IPS-NIHi7 (cell line): Measurements from ENCODE around the gene AP1S2.
"Not testable (repeated sequence)": the region's sequence is repeated elsewhere in the genome, so short reads cannot be mapped to it uniquely, and the experiment has no call there.

Source experiments
- DNase-seq: peaks from one replicate; pipeline ENCODE4 v3.0.0; 2012; ENCODE audit warnings: mixed read lengths; ENCODE audit errors: extremely low spot score

Gene AP1S2

GRCh38 chrX:15855568-15856221, 1.1 kb upstream of the AP1S2 start:
- no peak for DNase-seq

DNA sequence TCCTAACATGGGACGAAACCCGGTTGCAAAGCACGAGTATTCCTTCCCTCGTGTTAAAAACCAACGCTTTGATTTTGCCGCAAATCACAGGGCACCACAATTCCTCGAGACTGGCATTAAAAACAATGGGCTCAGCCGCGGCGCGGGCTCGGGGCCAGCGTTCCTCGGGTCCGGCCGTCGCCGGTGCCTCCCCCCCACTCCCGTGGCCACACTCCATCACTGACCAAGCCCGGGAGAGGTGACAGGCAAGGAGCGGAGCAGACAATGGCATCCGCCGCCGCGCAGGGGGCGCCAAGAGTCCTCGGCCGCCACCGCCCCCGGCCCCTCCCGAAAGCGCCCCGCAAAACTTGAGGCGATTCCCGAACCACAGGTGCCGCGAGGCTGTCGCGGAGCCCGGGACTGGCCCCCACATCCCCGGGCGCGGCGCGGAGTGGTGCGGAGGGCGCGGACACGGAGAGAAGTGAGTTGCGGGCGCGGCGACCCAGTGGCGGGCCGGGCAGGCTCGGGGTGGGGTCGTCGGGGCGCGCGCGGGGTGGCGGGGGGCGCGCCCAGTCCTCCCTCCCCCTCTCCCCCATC, 445 bp downstream of the AP1S2 start:
- DNase-seq = peak; percentile 59

DNA sequence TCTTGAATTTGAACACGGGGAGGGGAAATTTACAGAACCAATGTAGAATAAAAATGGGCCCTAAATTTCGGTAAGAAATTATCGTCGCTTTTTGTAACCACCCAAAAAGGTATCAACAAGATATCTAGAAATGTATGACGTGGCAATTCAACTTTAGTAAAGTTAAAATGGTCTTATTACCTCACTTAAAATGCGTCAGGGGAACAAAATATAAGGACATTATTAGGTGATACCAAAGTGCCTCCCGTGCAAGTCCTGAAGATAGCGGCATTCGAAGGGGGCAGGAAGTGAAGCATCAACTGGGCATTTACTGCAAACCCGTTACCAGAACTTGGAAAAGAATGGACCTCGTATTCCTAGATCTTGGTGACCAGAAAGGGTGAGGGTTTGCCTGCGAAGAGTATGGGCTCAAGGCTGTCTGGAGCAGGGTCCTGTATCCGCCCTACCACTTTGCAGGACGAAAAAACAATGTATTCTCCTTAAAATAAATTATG, 980 bp downstream of the AP1S2 start:
- DNase-seq = no peak

GRCh38 chrX:15849555-15849954, 5.1 kb downstream of the AP1S2 start:
- DNase-seq = peak; percentile 46

DNA sequence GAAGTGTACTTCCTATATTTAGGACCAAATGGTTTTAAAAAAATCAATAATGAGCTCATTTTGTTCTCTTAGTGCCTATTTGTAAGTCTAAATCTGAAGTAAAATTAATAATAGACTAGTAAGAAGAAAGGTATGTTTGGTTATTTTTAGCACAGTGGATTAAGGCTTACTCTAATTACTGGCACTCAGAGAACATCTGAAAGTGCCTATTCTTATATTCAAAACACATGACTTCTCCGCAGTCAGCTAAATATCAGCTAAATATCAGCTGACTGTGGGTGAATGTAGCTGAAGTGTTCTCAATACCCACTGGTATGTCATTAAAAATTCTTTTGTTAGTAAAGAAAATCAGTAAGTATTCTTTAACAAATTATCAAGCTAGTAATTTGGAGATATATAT, 6.0 kb downstream of the AP1S2 start:
- DNase-seq = no peak

DNA sequence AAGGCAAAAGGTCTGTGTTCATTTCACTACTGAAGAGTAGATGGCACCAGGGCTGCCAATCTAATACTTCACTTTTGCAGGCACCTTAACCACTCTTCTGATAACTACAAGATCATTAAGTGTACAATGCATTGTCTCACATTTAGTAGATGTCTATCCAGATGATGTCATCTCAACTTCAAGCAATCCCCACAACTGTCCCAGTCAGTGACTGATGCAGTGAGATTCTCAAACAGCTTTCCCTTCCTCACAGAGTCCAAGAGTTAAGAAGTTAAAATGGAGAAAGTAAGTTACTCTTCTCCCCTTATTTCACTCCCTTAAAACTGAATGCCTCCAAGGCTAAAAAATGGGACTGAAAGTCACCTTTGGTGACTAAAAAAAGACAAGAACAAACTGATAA, 10.7 kb downstream of the AP1S2 start:
- no peak for DNase-seq

- no peak for DNase-seq
Observed at GRCh38 chrX:15841853-15842516, 12.6 kb downstream of the AP1S2 start.

DNA sequence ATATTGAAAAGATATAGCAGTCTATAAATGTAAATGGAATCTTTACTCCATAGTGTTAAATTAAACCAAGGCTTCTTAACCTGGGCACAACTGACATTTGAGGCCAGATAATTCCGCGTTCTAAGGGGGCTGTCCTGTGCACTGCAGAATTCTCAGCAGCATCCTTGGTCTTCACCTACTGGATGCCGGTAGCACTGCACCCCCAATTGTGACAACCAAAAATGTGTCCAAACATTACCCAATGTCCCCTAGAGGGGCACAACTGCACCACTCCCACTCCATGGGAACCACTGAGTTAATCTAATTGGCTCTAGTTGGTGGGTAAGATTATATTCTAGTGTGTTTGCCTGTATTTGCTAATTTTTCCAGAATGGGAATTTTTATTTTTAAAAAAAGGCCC, 16.6 kb downstream of the AP1S2 start:
- DNase-seq = peak; percentile 47

DNA sequence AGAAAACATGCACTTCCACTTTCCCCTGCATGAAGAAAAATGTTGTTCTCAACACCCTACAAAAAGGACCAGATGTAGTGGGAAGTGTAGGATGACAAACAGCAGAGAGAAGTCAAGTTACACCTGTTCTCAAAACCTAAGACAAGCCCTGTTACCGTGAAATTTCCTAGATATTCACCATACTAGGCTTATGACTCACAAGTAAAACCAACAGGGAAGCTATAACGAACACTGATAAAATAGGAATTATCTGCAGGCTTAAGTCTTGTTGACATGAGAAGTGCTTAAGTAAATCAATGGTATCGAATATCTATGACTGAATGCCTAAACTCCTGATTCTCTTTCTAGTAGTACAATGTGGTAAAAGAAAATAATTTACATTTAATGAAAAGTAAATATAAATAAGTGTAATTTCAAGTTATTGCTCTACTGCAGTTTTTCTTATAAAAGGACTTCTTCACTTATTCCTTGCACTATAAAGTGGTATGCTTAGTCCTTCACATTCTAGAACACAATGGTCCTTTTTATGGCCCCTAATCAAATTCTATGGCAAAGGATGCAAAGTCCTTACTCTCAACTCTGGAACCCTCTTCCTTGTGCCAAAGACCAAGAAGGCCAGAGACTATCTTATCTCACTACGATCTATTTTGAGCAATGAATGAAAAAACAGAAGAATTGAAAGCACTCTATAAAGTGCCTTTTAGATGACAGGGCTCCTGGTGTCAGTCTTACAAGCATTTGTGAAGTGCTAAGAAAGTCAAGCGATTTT, 19.6 kb downstream of the AP1S2 start:
- no peak for DNase-seq

GRCh38 chrX:15834053-15834452, 20.6 kb downstream of the AP1S2 start:
- DNase-seq = no peak

- not testable (repeated sequence) for DNase-seq
Observed at GRCh38 chrX:15831347-15831746, 23.3 kb downstream of the AP1S2 start.

- no peak for DNase-seq
Observed at GRCh38 chrX:15829217-15829616, 25.4 kb downstream of the AP1S2 start.

- DNase-seq = no peak
Observed at GRCh38 chrX:15825936-15826335, 28.7 kb downstream of the AP1S2 start.

- no peak for DNase-seq
Observed at GRCh38 chrX:15822922-15823321, 31.7 kb downstream of the AP1S2 start.

DNA sequence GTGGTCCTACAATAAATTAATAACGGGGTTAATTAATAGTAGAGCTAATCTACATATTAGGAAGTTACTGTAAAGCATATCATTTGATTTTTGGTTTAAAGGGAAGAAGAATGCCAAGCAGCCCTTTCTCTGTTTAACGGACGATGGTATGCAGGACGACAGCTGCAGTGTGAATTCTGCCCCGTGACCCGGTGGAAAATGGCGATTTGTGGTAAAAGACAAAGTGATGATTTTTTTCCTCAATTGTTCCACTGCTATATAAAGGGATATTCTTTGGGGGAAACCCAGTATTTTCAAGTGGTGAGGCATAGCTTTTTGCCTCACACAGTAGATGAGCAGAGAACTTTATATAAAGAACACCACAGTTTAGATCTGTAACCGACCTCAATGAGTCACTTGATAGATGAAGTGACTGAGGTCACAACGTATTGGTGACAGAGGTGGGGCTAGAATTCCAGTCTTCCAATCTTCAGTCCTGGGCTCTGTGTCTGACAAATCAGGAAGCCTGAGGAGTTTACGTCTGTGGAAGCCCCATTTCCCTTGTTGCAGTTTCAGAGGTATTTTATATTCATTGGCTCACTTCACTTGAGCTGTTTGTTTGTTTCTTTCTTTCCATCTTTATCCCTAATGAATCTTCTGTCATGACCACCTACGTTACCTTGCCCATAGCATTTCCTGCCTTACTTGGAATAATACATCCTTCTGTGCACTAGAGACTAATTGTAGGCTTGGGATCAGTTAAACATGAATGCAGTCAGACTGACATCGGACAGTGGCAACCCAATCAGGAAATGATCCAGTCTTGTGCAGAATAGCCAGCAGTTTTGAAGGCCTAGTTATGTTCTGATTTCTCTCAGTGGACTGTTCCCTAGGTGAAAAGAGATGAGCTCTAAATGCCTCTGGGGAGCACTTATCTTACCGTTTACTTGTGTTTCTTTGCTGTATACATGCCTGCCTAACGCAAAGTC, 34.2 kb downstream of the AP1S2 start:
- no peak for DNase-seq

GRCh38 chrX:15816886-15817285, 37.7 kb downstream of the AP1S2 start:
- peak; percentile 31 for DNase-seq

DNA sequence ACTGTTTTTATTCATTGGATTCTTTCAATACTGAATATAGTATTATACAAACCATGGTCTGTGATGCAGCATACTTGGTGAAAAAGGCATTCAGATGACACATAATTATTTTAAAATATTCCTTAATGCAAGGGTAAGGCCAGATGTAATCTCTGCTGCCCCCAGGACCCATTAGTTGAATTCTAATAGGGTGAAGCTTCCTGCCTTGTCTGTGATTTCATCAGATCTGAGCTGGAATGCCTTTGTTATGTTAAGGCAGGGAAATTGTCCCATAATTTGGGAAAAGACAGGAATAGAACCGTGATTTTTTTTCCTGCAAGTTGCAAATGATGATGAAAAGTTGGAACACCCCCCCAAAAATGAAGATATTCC, 38.2 kb downstream of the AP1S2 start:
- DNase-seq = peak; percentile 35

GRCh38 chrX:15815779-15816437, 38.7 kb downstream of the AP1S2 start:
- DNase-seq = peak; percentile 75

DNA sequence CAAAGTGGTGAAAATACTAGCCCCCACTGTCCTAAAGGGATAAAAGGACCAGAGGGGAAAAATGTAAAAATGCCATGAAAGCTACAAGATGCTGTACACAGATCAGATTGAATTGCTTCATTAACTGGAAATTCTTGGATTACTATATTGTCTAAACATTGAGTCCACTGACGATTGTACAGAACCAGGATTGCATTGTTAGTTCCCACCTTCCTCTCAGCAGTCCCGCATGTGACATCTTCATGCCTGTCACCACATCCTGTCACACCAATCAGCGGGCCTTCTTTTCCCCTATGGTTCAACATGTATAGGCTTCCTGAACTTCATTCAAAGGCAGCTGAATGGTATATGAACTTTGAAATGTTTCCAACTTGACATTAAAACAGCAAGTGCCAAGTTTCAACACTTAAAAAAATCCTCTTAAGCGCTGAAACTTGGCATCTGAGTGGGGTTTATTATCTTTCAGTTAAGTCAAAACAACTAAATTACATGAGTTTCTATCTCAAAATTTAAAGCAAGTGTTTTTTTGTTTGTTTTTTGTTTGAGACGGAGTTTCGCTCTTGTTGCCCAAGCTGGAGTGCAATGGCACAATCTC, 39.7 kb downstream of the AP1S2 start:
- no peak for DNase-seq

- no peak for DNase-seq
Observed at GRCh38 chrX:15813416-15813815, 41.2 kb downstream of the AP1S2 start.
